Erythroblast (primary cell): ENCODE measurements around the gene ARHGEF4.

Experiments
- DNase-seq, 2 experiments: peaks; one replicate each; lab custom pipeline; 2025; lab: John Stamatoyannopoulos, UW
- GATA1 ChIP-seq: IDR thresholded peaks from 2 replicates; pipeline ENCODE4 v1.6.1; 2011; ENCODE audit warnings: low read depth, mild to moderate bottlenecking, control low read depth, low read length, moderate library complexity
- POLR2A ChIP-seq: IDR thresholded peaks from 2 replicates; pipeline ENCODE4 v1.6.1; 2011; ENCODE audit warnings: mild to moderate bottlenecking, low read length

Gene ARHGEF4

GRCh38 chr2:130836501-130837174, at the start of gene ARHGEF4:
Gene ARHGEF4, plus strand, starts transcription at chr2:130836914. Its CDS starts 40 bp downstream, at chr2:130836954.
- TF ChIP-seq POLR2A (no peak), GATA1 (no peak)
- DNase-seq = peak in 1 of 2 experiments; percentile 2

- TF ChIP-seq POLR2A (no peak), GATA1 (no peak)
- no peak for DNase-seq
These were observed 48.9 kb upstream of the ARHGEF4 start for GRCh38 chr2:130787841-130788240.

GRCh38 chr2:130790312-130790711, 46.4 kb upstream of the ARHGEF4 start:
- TF ChIP-seq POLR2A = no peak
- TF ChIP-seq GATA1 = no peak

GRCh38 chr2:130790804-130791616, 45.7 kb upstream of the ARHGEF4 start:
- DNase-seq = no peak
- TF ChIP-seq GATA1 (no peak), POLR2A (no peak)

More at GRCh38 chr2:130790312-130790711, 46.4 kb upstream of the ARHGEF4 start:
- no peak for DNase-seq

- TF ChIP-seq POLR2A (no peak), GATA1 (no peak)
- DNase-seq = no peak
These were observed 45.1 kb upstream of the ARHGEF4 start for GRCh38 chr2:130791617-130791939.

GRCh38 chr2:130795431-130795830, 41.3 kb upstream of the ARHGEF4 start:
- TF ChIP-seq GATA1 (no peak), POLR2A (no peak)
- DNase-seq = no peak

GRCh38 chr2:130796290-130796689, 40.4 kb upstream of the ARHGEF4 start:
- TF ChIP-seq GATA1 (no peak), POLR2A (no peak)
- no peak for DNase-seq

- DNase-seq = peak; percentile 80 to 90
These were observed 39.0 kb upstream of the ARHGEF4 start for GRCh38 chr2:130797493-130798435.

GRCh38 chr2:130798472-130799218, 38.1 kb upstream of the ARHGEF4 start:
- TF ChIP-seq GATA1 (no peak), POLR2A (no peak)
- DNase-seq = no peak

More at GRCh38 chr2:130797493-130798435, 39.0 kb upstream of the ARHGEF4 start:
- TF ChIP-seq GATA1 (no peak), POLR2A (no peak)

GRCh38 chr2:130799295-130799694, 37.4 kb upstream of the ARHGEF4 start:
- DNase-seq = no peak
- TF ChIP-seq POLR2A (no peak), GATA1 (no peak)

GRCh38 chr2:130805613-130806012, 31.1 kb upstream of the ARHGEF4 start:
- no peak for TF ChIP-seq GATA1
- TF ChIP-seq POLR2A = no peak
- DNase-seq = no peak

GRCh38 chr2:130806370-130806769, 30.3 kb upstream of the ARHGEF4 start:
- no peak for TF ChIP-seq POLR2A
- no peak for TF ChIP-seq GATA1
- DNase-seq = no peak

GRCh38 chr2:130807659-130808385, 28.9 kb upstream of the ARHGEF4 start:
- DNase-seq = no peak
- TF ChIP-seq POLR2A = no peak
- TF ChIP-seq GATA1 = no peak
